Ishikawa (cell line): Measurements from ENCODE around the gene PCIF1.

Source experiments
- CEBPB ChIP-seq: IDR thresholded peaks from 2 replicates; pipeline ENCODE4 v1.6.1; 2012
- CREB1 ChIP-seq: IDR thresholded peaks from 2 replicates; pipeline ENCODE4 v1.6.1; 2012; ENCODE audit warnings: low read depth
- EGR1 ChIP-seq: IDR thresholded peaks from 2 replicates; pipeline ENCODE4 v1.6.1; 2012
- EP300 ChIP-seq: IDR thresholded peaks from 2 replicates; pipeline ENCODE4 v1.6.1; 2012; ENCODE audit warnings: borderline replicate concordance
- NFIC ChIP-seq: IDR thresholded peaks from 2 replicates; pipeline ENCODE4 v1.6.1; 2012
- RAD21 ChIP-seq: IDR thresholded peaks from 2 replicates; pipeline ENCODE4 v1.6.1; 2012; ENCODE audit warnings: low read depth
- REST ChIP-seq: IDR thresholded peaks from 2 replicates; pipeline ENCODE4 v1.6.1; 2012; ENCODE audit warnings: low read depth, mild to moderate bottlenecking
- TAF1 ChIP-seq: IDR thresholded peaks from 2 replicates; pipeline ENCODE4 v1.6.1; 2012; ENCODE audit warnings: low read depth, mild to moderate bottlenecking
- TCF12 ChIP-seq: IDR thresholded peaks from 2 replicates; pipeline ENCODE4 v1.6.1; 2012; ENCODE audit warnings: low read depth
- TEAD4 ChIP-seq: IDR thresholded peaks from 2 replicates; pipeline ENCODE4 v1.6.1; 2012
- USF1 ChIP-seq: IDR thresholded peaks from 2 replicates; pipeline ENCODE4 v1.6.1; 2012

GRCh38 chr20:45935416-45936046 lies 1.0 kb downstream of the PCIF1 start:
- TF ChIP-seq USF1 (no peak), REST (no peak), EP300 (no peak), CEBPB (no peak), RAD21 (no peak), EGR1 (no peak), TAF1 (no peak), TCF12 (no peak), NFIC (no peak), CREB1 (no peak), TEAD4 (no peak)
